ENCODE results near the gene ARHGEF7.

ARHGEF7 gene

DNA sequence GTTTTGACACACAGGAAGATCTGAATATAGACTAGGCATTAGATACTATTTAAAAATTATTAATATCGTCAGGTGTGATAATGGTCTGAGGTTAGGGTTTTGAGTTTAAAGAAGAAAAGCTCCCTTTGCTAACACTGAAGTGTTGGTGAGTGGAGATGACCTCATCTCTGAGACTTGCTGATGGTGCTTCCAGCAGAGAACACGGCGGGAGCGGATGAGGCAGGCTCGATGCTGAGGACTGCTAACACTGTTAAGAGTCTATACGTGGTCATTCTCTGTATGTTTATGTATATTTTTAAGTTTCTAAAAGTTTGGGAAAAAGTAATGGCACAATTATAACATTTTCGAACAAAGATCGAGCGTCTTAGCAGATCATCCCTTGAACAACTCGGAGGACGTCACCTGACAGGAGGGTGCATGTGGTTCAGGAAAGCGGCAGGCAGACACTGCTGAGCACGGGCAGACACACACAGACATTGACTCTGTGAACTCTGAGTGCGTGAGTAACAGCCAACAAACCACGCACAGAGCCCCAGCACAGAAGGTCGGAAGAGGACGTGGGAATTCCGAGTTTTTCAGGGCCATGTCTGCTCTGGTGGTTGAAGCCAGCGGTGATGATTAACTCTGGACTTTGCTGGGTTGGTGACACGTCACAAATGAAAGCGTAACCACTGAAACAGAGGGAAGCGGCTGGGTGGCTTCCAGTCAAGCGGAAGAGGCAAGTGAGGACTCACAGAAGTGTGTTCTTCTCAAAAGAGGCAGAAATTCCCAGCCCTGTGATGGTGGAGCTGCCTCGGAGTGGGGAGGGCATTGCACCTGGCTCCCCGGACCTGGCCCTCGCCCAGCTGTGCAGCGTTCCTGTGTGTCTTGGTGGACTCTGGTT lies 113.4 kb downstream of the ARHGEF7 start:
- no peak for DNase-seq

DNA sequence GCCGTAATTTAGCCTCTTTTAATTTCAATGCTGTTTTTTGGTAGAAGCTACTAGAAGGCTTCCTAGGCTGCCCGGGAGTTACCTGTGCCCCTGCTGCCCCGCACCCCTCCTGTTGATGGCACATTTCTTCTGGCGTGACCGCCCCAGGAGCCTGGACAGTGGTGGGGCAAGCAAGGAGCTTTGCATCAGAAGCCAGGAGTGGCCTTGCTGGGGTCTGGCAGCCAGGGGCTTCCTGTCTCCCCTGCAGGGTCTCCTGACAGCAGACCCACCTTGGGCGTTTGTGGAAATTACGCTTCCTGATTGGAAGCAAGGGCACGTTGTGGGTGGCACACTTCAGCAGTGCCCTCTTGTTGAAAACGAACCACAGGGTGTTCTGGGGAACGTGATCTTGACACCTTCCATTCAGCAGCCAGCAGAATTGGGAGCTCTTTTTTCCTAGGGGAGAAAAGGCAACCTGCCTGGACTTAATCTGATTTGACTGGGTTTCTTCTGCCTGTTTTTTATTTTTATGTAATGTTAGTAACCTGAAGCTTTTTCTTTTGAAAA lies 115.3 kb downstream of the ARHGEF7 start:
- no peak for DNase-seq

DNA sequence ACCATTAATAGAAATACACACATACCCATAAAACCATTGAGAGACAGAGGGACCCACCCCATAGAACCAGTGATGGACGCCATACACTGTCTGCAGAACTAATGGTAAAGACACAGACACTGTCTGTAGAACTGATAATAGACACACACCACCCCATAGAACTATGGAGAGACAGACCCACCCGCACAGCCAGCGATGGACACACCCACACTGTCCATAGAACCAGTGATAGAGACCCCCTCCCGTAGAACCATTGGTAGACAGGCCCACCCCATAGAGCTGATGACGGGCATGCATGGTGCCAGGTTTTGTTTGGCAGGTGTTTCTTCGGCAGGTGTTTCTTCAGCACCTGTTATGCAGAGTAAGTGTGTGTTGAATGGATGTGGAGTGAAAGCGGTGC lies 117.1 kb downstream of the ARHGEF7 start:
- no peak for DNase-seq

DNA sequence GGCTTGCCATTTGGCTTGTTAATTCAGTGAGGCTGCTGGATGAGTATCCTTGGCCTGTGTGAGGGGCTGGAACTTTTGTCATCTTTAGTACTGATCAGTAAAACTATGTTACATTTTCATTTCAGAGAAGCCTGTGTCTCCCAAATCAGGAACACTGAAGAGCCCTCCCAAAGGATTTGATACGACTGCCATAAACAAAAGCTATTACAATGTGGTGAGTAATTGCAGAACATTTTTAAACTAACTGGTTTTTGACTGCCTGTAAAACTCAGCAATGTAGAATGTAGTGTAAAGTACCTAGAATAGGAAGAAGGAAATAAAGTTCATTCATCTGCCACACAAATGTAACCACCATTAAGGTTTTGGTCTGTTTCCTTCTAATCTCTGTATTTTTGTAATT lies 118.0 kb downstream of the ARHGEF7 start:
- no peak for DNase-seq

DNA sequence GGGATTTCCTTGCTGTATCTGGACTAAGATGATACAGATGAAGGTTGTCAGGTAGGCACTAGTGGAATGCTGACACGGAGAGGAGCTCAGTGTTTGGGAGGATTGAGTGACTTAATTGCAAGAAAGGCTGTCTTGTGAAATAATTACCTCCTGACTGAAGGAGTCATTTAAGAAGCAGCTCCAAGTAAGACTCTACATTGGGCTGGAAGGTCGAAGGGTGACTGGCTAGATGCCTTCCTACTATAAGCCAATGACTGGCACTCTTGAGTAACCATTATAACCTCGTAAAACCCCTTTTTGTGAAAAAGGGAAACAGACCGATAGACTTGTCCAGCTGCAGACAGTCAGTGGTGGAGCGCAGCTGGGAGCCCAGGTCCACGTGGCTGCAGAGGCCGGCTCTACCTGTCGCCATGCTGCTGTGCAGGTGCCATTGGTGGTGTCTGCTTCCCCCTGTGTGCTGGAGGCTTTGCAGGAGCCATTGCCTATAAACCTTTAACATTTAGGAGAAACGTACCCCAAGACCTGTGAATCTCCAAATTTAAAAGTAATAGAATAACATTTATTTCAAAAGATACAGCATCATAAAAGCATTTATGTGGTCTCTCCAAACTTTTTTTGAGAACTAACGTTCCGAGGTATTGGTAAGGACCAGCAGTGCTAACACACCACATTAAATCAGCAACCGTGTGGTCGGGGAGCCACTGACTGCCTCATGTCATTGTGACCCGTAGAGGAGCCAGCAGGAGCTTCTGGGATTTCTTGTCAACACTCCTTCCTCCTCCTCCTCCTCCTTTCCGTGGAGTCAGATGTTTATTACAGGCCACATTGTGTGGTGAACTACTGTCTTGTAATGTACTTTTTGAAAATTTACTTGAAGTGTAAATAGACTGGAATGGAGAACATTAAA lies 124.9 kb downstream of the ARHGEF7 start:
- DNase-seq: no peak

DNA sequence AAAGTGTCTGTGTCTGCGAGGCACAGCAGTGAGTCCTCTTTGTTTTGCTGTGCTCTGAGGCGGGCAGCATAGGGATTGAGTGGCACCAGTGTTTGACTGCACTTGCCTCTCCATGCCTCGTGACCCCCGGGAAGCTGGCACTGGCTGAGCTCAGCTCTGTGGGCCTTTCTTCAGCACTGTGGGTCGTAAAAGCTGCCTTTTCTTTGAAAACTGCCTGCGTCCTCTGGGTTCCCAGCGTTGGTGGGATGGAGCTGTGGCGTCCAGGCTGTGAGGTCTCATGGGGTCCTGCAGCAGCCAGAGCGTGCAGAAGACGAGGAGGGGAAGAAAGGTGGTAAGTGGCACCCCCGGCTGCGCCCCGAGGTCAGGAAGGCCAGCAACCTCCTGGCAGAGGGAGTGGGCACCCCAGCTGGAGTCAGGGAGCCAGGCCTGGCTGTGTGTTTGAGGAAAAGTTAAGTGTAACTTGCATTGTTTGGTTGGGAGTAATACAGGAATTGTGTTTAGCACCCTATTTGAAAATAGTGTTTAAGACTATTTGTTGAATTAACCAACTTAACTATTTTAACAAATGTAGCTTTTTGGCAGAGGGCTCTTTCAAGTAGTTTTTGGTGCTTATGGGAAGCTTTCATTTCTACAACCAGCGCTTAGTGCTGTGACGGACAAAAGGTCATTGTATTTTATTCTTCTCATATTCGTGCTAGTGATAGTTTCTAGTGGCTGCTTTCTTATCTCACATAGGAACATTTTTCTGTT lies 126.1 kb downstream of the ARHGEF7 start:
- DNase-seq: no peak

DNA sequence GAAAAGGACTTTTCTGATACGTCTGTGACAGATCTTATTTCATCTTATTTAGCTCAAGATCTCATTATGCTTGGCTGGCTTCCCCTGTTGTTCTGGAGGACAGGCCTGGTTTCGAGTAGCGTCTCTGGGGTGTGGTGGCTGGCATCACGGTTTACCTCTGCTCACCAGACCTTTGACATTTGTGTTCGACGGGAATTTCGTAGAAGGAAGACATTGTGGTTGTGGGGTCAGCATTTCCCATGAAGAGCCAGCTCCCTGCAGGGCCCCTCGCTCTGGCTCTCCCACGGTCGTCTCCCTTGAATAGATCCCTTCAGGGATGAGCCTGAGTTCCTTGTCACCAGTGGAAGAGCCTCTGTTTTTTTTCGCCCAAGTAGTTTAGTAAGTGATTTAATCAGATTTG lies 126.8 kb downstream of the ARHGEF7 start:
- no peak for DNase-seq

DNA sequence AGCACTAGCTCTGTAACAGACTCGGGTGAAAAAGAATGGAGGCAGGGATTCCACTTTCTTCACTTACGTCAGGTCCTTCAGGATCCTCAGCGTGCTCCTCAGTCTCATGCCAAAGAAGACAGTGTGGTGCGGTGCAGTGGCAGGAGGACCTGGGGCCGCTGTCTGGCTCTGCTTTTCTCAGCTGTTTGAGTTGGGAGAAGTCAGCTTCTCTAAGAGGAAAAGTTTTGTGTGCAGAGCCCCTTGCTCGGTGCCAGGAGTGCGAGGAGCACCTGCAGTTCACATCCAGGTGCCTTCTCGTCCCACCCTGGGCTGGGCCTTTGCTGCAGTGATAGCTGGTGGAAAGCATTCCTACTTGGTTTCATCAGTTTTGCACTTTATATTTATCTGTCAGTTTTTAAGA lies 127.5 kb downstream of the ARHGEF7 start:
- no peak for DNase-seq

DNA sequence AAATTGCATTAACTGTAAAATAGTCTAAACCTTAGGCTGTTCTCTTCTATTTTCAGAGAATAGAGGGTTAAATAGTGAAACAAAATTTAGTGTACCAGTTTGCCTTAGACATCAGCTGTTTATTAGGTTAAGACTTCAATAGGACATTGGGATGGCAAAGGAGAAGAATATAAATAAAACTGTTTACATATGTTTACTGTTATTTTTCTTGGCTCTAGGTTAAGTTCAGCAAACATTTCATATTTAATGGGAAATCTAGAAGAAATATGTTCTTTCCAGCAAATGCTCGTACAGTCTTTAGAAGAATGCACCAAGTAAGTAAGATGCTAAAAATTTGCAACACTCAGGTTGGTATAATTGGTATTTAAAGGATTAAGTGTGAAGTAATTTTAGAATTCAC lies 128.9 kb downstream of the ARHGEF7 start:
- DNase-seq: no peak

DNA sequence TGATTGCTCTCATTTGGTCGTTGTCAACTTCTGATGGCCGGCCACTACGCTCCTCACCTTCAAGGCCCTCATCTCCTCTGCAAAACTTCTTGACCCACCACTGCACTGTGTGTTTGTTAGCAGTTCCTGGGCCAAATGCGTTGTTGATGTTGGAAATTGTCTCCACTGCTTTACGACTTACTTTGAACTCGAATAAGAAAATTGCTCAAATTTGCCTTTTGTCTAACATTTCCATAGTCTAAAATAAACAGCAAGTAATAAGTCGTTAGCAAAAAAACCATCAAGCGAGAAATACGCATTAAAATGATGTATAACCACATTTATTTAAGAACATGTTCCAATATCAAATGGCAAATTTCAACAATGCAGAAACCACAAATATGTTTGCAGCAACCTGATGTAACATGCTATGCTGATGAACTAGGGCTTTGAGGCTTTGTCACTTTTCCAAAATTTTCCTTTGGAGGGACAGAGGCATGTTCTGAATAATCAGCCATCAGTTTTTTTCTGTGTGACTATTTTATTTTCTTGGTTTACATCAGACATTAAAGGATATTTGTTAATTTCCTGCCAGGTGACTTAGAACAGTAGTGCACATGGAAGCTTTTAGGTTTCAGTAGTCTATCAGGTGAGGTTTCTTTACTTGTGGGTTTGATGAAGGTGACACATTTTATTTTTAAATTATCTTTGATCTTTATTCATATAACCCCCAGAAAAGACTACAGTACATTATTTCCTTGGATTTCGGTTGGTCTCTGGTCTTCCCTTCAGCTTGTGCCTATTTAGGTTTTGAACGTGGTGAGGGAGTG lies 130.7 kb downstream of the ARHGEF7 start:
- DNase-seq: no peak

DNA sequence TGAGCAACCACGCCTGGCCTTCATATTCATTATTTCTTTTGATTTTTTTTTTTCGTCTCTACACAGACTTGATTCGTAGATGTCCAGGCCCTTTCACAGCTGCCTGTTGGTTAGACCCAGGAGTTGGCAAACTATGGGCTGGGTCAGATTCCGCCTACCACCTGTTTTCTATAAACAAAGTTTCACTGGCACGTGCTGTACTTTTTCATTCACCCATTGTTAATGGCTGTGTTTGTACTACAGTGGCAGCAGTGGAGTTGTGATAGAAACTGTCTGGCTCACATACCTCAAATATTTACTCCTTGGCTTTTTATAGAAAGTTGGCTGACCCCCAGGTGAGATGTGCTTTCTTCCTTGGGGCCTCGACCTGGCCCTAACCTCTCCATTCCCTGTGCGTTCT lies 132.4 kb downstream of the ARHGEF7 start:
- DNase-seq: no peak

DNA sequence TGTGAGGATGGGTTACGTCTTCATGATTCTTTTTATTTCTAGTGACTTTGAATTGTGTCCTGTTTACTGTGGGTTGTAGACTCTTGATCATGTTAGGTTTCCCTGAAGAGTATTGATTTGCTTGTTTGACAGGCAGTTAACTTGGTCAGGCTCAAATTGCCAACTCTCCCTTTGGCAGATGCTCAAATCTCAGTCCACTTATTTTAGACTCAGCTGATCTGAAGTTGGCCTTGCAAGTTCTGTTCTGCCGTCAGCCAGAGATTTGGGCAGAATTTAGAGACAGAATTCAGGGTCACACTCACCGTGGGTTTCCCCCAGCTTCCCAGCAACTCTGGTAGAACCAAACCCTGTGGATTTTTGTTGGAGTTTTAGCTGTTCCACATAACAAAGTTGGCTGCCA lies 133.7 kb downstream of the ARHGEF7 start:
- no peak for DNase-seq

DNA sequence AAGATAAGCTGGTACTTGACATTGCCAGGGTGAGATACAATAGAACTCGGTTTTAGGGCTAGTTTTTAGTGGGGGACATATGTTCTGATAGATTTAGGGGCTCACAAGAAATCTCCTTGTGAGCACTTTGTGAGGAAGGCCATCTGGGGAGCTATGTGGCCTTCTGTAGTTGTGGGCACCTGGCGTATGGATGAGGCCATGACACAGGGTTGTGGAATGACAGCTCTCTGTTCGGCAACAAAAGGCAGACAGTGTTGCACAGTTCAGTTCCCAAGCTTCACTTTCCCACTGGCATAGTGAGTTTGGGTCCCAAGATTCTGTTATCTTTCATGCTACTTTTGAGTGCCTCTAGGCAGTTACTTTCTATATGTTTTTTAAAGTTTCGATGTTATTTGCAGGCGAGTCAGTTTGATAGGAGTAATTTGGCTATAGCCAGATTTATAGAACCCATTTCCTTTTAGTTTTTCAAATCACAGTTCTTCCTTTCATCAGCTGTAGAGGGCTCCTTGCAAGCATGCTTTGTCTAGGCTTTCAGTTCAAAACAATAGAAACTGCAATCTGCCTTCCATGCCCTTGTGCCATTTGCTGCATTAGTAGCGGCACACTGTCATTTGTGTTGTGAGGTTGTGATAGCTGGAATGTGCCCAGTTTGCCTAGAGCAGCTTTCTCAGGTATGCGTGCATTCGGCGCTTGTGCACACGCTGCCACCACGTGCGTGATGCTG lies 134.7 kb downstream of the ARHGEF7 start:
- no peak for DNase-seq

DNA sequence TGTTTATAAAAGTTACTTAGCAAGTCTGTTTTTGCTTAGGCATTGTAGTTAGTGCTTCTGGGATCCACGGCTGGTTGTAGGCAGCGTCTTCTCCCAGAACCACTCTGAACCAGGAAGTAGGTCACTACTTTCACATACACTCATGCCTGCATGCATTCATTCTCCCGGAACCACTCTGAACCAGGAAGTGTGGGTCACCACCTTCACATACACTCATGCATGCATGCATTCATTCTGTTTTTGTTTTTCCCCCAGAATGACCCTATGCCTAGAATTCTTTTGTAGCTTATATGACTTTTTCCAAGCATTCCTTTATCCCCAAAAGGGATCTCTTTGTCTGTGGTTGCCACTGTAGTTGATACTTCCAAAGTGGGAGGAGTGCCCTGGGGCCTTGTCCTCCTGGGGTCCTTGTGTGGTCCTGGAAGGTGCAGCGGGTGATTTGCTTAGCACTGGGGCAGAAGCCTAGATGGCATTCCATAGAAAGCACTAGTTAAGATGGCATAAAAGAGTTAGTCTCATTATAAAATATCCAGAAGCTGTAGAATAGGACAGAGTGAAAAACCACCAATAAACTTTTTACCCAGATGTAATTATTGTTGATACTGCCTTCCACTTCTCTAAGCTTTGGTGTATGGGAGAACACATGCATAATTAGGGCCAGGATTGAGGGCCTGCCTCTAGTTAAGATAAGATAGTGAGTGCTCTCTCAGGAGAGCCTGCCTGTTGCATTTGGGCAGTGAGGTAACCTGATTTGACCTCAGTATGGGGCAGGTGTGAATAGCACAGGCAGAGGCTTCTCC lies 136.7 kb downstream of the ARHGEF7 start:
- DNase-seq: no peak

DNA sequence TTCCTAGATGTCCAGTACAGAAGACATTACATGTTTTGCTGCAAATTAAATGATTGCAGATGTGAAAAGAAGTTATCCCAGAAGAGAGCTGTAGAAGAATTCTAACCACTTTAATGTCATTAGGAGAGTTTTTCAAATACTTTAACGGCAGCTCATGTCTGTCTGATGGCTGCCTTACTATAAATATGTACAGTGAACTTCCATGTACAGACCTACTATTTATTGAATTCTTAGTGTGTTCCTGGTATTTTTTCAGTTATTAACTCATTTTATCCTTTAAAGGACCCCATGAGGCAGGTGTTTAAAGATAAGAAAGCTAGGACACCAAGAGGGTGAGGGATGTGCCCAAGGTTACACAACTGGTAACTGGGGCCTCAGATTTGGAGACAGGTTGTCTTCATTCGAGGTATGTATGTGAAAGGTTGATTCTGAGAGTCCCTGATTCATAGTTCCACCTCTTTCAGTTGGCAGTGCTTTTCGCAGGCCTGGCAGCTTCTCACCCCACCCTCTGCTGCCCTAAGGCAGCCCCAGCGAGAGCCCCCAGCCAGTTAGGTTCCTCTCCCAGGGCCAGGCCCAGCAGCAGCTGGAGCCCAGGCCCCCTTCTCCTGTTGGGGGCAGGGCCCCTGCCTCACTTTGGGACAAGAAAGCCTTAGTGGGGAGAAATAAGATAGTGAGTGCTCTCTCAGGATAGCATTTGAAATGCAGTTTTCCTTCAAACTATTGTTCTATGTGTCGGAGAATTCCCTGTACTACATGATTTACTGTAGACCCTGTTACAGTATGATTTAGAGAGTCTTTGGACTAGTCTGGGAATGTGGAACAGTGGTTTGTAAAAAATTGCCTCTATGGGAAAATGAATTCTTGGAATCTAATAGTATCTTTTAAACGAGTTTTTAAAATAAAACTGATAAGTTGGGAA lies 137.6 kb downstream of the ARHGEF7 start:
- DNase-seq: no peak

DNA sequence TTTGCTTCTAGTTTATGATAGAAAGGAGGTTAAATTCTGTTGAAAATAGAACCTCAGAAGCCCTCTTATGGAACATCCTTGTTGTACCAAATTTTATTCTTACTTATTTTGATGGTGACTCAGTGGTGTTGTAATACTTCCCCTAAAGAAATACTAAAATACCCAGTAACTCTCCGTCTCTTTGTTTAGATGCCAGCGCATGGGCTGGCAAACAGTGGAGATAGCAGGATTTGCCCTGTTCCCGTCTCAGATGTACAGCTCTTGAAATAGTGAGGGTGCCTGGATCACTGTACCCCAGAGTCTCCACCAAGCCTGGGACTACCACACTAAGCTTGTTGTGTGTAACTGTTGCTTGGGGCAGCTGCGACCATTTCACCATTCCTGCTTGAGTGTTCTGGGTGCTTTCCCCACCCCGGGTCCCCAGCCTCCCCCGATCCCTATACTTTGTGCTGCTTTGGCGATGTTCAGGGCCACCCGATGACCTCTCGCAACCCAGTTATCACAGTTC lies 138.3 kb downstream of the ARHGEF7 start:
- DNase-seq: no peak

DNA sequence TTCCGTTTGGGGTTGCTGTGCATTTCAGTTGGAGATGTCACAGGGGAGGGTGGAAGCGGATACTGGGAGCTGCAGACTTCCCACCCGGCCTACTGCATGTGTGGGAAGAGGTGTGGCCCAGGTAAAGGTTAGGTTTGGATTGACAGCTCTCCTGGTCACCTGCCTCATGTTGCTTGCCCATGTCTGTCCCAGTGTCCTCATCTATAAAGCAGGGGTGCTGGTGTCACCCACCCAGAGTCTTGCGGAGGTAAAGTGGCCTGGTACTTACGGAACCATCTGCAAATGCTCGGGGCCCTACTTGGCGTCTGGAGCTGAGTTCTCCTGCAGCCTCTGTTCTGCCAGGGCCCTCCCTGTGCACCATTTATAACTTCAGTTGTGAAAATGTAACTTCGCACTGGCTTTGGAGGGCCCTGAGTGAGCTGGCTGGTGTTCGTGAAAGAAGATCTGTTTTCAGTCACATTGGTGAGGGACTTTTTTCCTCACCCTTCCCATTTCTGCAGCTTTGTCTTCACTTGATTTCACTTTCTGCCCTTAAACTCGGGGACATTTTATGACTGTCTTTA lies 140.2 kb downstream of the ARHGEF7 start:
- no peak for DNase-seq

DNA sequence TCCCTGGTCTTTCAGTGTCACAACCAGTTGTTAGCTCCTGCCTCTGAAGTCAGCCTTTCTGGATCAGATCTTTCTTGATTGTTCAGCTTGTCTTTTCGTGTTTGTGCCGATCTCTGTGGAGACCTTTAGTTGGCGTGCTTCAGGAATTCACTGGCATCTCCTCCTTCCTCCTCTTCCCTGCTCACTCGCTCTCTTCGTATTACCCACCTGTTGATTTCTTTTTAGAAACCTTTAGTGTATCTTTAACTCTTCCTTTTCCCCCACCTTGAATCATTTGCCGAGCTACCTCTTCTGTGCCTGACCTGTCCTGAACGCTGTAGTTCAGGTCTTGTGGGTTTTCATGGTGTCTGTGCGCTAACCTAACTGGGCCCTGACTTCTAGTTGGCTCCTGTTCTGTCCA lies 141.3 kb downstream of the ARHGEF7 start:
- no peak for DNase-seq

DNA sequence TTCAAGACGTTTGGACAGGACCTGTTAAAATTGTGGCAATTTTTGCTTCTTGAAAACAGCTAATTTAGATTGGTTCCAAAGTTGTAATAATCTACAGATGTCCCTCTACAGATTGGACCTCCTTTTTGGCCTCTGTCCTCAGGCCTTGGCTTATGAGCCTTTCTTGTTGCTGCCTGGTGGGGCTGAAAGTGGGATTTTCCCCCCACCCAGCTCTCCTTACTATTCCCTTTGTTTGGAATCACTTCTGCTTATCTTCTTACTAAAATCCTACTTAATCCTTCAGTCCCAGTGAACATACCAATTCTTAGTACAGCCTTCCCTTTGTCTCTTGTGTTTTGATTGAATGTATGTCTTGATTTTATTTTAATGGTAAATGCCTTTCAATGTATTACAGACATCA lies 141.8 kb downstream of the ARHGEF7 start:
- no peak for DNase-seq

Measured in central memory CD4-positive, alpha-beta T cell (primary cell).